GM19395 (cell line): ENCODE measurements around the gene LITAFD.
"Not testable (repeated sequence)": the region's sequence is repeated elsewhere in the genome, so short reads cannot be mapped to it uniquely, and the experiment has no call there.

Source experiments
- ATAC-seq: cut with Tn5 transposase; IDR thresholded peaks from one replicate; pipeline ENCODE4 v1.9.1; 2021; ENCODE audit warnings: mild to moderate bottlenecking, moderate library complexity; ENCODE audit not compliant: unreplicated experiment

LITAFD gene

GRCh38 chr16:8882041-8882617 lies at the start of gene LITAFD:
TSS of gene LITAFD (plus strand) at chr16:8882351. CDS start at chr16:8884356, 2,005 bp downstream.
- ATAC-seq = no peak

GRCh38 chr16:8832717-8833105 lies 49.4 kb upstream of the LITAFD start:
- no peak for ATAC-seq

GRCh38 chr16:8836797-8837196 lies 45.4 kb upstream of the LITAFD start:
- ATAC-seq = not testable (repeated sequence)

GRCh38 chr16:8837594-8837993 lies 44.6 kb upstream of the LITAFD start:
- not testable (repeated sequence) for ATAC-seq

- not testable (repeated sequence) for ATAC-seq
These were observed 40.1 kb upstream of the LITAFD start for GRCh38 chr16:8842016-8842415.

- not testable (repeated sequence) for ATAC-seq
These were observed 38.9 kb upstream of the LITAFD start for GRCh38 chr16:8843296-8843695.

- no peak for ATAC-seq
These were observed 36.4 kb upstream of the LITAFD start for GRCh38 chr16:8845699-8846298.

GRCh38 chr16:8846401-8846932 lies 35.7 kb upstream of the LITAFD start:
- ATAC-seq = no peak

- no peak for ATAC-seq
These were observed 35.0 kb upstream of the LITAFD start for GRCh38 chr16:8847145-8847544.

- no peak for ATAC-seq
These were observed 34.5 kb upstream of the LITAFD start for GRCh38 chr16:8847623-8848022.

GRCh38 chr16:8848231-8848938 lies 33.8 kb upstream of the LITAFD start:
- ATAC-seq = no peak

- no peak for ATAC-seq
These were observed 33.2 kb upstream of the LITAFD start for GRCh38 chr16:8848939-8849391.

GRCh38 chr16:8849411-8850011 lies 32.6 kb upstream of the LITAFD start:
- no peak for ATAC-seq

- no peak for ATAC-seq
These were observed 31.8 kb upstream of the LITAFD start for GRCh38 chr16:8850279-8850885.

- ATAC-seq = no peak
These were observed 30.3 kb upstream of the LITAFD start for GRCh38 chr16:8851761-8852403.

- no peak for ATAC-seq
These were observed 29.6 kb upstream of the LITAFD start for GRCh38 chr16:8852534-8852933.

- ATAC-seq = no peak
These were observed 29.0 kb upstream of the LITAFD start for GRCh38 chr16:8853150-8853549.

GRCh38 chr16:8853611-8854010 lies 28.5 kb upstream of the LITAFD start:
- ATAC-seq = no peak

- ATAC-seq = no peak
These were observed 27.7 kb upstream of the LITAFD start for GRCh38 chr16:8854298-8854948.
